ENCODE results near the gene GGA1.

GGA1 gene

DNA sequence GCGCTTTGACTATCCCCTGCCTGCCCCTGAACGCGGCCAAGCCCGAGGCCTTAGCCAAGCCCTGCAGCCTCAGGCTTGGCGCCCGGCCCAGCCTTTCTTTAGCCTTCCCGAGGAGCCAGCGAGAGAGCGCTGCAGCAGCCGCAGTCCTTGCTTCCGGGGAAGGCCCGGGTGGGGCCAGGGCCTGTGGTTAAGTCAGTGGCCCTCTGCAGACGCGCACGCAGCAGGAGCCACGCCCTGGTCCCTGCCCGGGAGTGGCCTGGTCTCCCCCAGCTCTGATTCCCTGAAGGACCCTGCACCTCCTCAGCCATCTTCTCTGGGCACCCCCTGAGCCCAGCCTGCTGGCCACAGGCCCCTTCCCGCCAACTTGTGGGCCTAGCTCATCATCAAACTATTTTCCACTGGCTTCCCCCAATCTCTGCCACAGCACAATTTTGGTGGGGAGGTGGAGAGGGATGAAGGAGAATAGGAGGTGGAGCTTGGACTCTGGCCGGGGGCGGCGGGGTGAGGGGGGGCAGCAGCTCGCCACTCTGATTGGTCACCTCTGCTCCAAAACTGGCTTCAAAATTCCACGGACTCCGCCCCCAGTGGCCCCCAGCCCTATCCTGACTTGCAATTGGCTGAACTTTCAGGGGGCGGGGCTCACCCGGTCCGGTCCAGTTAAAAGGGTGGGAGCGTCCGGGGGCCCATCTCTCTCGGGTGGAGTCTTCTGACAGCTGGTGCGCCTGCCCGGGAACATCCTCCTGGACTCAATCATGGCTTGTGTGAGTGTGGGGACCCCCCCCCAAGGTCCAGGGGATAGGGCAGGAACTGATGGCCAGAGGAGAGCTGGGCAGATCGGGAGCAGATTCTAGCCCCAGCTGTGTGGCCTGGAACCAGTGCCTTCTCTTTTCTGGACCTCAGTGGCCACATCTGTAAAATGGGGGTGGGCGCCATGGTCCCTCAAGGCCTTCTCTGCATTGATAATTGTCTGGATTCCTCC is 66.6 kb downstream of the GGA1 start, which contains the start of gene LGALS1:
LGALS1 (plus strand) TSS at position 686 of the 979 bp plus-strand sequence; CDS start at position 753, 67 bp downstream.
- Histone ChIP-seq H3K4me3 (ENCODE audit: low read length) (peak within 1 kb of the TSS; percentile 78), H3K27me3 (ENCODE audit: low read depth, low read length) (no peaks in the 10 kb centered on the region), H3K4me1 (ENCODE audit: low read length) (peaks cover 33% of the 10 kb centered on the region), H3K9me3 (ENCODE audit: insufficient read depth, low read length) (no peaks in the 10 kb centered on the region), H3K9ac (ENCODE audit: low read length) (peak within 1 kb of the TSS; percentile 80), H2AFZ (ENCODE audit: low read depth, low read length) (no peak within 1 kb of the TSS), H3K27ac (ENCODE audit: low read length) (peak within 1 kb of the TSS; percentile 78), H4K20me1 (ENCODE audit: insufficient read depth, low read length) (no peaks in the 10 kb centered on the region), H3K36me3 (replicated peaks; ENCODE audit: low read depth, low read length) (no peaks in the 10 kb centered on the region), H3K4me2 (ENCODE audit: low read length) (peak within 1 kb of the TSS; percentile 78), H3K79me2 (ENCODE audit: low read length) (peaks cover 12% of the 10 kb centered on the region; the same call in 1 of the 2 replicates)
- TF ChIP-seq, protein P1, sequence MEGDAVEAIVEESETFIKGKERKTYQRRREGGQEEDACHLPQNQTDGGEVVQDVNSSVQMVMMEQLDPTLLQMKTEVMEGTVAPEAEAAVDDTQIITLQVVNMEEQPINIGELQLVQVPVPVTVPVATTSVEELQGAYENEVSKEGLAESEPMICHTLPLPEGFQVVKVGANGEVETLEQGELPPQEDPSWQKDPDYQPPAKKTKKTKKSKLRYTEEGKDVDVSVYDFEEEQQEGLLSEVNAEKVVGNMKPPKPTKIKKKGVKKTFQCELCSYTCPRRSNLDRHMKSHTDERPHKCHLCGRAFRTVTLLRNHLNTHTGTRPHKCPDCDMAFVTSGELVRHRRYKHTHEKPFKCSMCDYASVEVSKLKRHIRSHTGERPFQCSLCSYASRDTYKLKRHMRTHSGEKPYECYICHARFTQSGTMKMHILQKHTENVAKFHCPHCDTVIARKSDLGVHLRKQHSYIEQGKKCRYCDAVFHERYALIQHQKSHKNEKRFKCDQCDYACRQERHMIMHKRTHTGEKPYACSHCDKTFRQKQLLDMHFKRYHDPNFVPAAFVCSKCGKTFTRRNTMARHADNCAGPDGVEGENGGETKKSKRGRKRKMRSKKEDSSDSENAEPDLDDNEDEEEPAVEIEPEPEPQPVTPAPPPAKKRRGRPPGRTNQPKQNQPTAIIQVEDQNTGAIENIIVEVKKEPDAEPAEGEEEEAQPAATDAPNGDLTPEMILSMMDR (IDR thresholded peaks at IDR 0.05; ENCODE audit: low read depth, low read length): no peak
- no peak for TF ChIP-seq EZH2phosphoT487 (IDR thresholded peaks at IDR 0.05; ENCODE audit: low read depth)

DNA sequence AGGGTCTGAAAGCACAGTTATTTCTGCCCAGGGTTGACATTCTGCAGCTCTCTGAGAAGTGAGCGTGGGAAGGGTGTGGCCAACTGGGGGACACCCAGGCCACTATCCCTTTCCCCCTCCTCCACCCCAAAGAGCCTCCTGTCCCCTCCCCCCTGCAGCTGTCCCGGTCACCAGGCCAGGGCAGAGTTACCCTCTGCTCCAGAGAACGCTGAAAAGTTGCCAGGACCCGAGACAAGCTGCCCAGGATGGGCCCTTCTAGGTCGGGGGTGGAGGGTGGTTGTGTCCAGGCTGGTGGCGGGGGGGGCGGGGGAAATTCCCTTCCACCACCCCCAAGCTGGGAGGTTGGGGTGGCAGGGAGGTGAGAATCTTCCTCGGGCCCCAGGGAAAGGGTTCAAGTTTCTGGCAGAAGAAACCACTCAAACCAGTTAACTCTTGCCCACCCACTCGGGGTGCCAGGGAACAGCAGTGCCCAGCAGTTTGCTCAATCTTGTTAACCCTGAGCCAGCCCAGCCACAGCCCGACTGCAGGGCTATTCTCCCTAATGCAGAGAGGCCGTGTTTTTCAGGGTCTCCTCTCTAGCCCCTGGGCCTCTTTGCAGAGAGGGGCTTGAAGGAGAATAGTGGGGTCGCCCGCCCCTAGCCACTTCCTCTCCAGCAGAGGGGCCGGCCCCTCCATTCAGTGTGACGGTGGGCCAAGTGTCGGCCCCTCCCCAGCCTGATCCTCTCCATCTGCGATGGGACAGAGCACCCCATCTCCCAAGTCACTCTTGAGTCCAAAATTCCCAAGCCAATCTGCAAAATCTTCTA is 67.5 kb downstream of the GGA1 start:
- Histone ChIP-seq H2AFZ (ENCODE audit: low read depth, low read length) (no peak overlapping the region), H3K27ac (ENCODE audit: low read length) (peak overlapping the region; percentile 78), H3K4me3 (ENCODE audit: low read length) (peak overlapping the region; percentile 78), H3K9me3 (ENCODE audit: insufficient read depth, low read length) (no peaks in the 10 kb centered on the region), H3K36me3 (replicated peaks; ENCODE audit: low read depth, low read length) (no peaks in the 10 kb centered on the region), H3K79me2 (ENCODE audit: low read length) (peaks cover 12% of the 10 kb centered on the region; the same call in 1 of the 2 replicates), H3K4me1 (ENCODE audit: low read length) (peaks cover 35% of the 10 kb centered on the region), H3K27me3 (ENCODE audit: low read depth, low read length) (no peaks in the 10 kb centered on the region), H3K9ac (ENCODE audit: low read length) (peak overlapping the region; percentile 80), H4K20me1 (ENCODE audit: insufficient read depth, low read length) (no peaks in the 10 kb centered on the region), H3K4me2 (ENCODE audit: low read length) (peak overlapping the region; percentile 78)
- TF ChIP-seq, protein P1 (IDR thresholded peaks at IDR 0.05; ENCODE audit: low read depth, low read length): no peak
- no peak for TF ChIP-seq EZH2phosphoT487 (IDR thresholded peaks at IDR 0.05; ENCODE audit: low read depth)

DNA sequence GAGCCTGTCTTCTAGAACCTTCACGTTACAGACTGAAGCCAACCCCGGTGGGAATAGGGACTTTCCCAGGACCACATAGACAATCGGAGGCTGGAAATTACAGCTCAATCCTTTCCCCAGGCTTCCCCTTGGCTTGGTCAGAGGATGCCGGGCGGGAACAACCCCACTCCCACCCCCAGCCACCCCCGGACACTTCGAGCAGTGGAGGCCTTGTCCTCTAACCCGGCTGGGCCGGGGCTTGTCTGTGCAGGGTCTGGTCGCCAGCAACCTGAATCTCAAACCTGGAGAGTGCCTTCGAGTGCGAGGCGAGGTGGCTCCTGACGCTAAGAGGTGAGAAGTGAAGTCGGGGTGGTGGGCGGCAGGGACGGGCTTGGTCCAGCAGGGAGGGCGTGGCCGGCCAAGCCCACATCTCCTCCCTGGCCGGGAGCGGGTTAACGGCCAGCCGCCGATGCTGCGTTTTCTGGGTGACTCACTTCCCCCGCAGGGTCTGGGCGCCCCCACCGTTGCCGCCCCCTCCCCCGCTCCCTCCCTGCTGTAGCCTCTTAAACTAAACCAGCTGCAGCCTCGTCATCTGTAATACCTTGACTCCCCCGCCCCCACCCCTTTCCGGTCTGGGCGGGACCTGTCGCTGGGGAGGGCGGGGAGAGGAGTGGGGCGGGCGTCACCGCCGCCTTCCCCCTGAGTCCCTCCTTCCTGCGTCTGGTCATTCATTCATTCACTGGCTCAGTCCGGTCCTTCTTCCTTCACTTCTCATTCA is 68.3 kb downstream of the GGA1 start:
- Histone ChIP-seq H3K4me3 (ENCODE audit: low read length) (peak overlapping the region; percentile 78), H2AFZ (ENCODE audit: low read depth, low read length) (peak overlapping the region; percentile 93)

More for the DNA sequence above, 68.3 kb downstream of the GGA1 start:
- H3K4me1 ChIP-seq (ENCODE audit: low read length): peaks cover 43% of the 10 kb centered on the region
- H3K9ac ChIP-seq (ENCODE audit: low read length): peak overlapping the region; percentile 80
- TF ChIP-seq, protein P1 (IDR thresholded peaks at IDR 0.05; ENCODE audit: low read depth, low read length): no peak
- TF ChIP-seq EZH2phosphoT487 (IDR thresholded peaks at IDR 0.05; ENCODE audit: low read depth): no peak
- no peaks in the 10 kb centered on the region for H3K9me3 ChIP-seq (ENCODE audit: insufficient read depth, low read length)
- peaks cover 12% of the 10 kb centered on the region; the same call in 1 of the 2 replicates for H3K79me2 ChIP-seq (ENCODE audit: low read length)
- no peaks in the 10 kb centered on the region for H4K20me1 ChIP-seq (ENCODE audit: insufficient read depth, low read length)
- peak overlapping the region; percentile 78 for H3K27ac ChIP-seq (ENCODE audit: low read length)
- no peaks in the 10 kb centered on the region for H3K36me3 ChIP-seq (replicated peaks; ENCODE audit: low read depth, low read length)
- peak overlapping the region; percentile 78 for H3K4me2 ChIP-seq (ENCODE audit: low read length)
- H3K27me3 ChIP-seq (ENCODE audit: low read depth, low read length): no peaks in the 10 kb centered on the region
